SK-N-SH (cell line): ENCODE results near the gene ATF2.

Source experiments
- CHD2 ChIP-seq: fragments of 150-350 bp; IDR thresholded peaks from 2 replicates; pipeline ENCODE4 v1.6.1; 2018; ENCODE audit warnings: low read length; ENCODE audit not compliant: partially characterized antibody
- MEF2A ChIP-seq: IDR thresholded peaks from 2 replicates; pipeline ENCODE4 v1.4.0; 2012; ENCODE audit warnings: low read depth, borderline replicate concordance
- NFIC ChIP-seq: IDR thresholded peaks from 2 replicates; pipeline ENCODE4 v1.4.0; 2012; ENCODE audit warnings: borderline replicate concordance
- POLR2AphosphoS5 ChIP-seq: IDR thresholded peaks from 2 replicates; pipeline ENCODE4 v1.6.1; 2012; ENCODE audit warnings: low read depth, low read length
- RAD21 ChIP-seq: IDR thresholded peaks from 2 replicates; pipeline ENCODE4 v1.6.1; 2012; ENCODE audit warnings: mild to moderate bottlenecking, low read length
- RFX5 ChIP-seq: IDR thresholded peaks from 2 replicates; pipeline ENCODE4 v1.6.1; 2012; ENCODE audit warnings: mild to moderate bottlenecking, improper control_type of control experiment, low read length
- TCF12 ChIP-seq: IDR thresholded peaks from 2 replicates; pipeline ENCODE4 v1.4.0; 2012
- TEAD4 ChIP-seq: IDR thresholded peaks from 2 replicates; pipeline ENCODE4 v1.4.0; 2012; ENCODE audit warnings: mild to moderate bottlenecking, borderline replicate concordance; ENCODE audit not compliant: insufficient read depth
- TF ChIP-seq, protein P1 (sequence below): fragments of 200-600 bp; sonication (generic); IDR thresholded peaks from 2 replicates; pipeline ENCODE4 v1.6.1; 2017; ENCODE audit warnings: antibody characterized with exemption, mild to moderate bottlenecking, moderate library complexity
- TF ChIP-seq, protein P2 (sequence below): IDR thresholded peaks from 2 replicates; pipeline ENCODE4 v1.6.1; 2012; ENCODE audit warnings: mild to moderate bottlenecking, low read depth, low read length, moderate library complexity

DNA sequence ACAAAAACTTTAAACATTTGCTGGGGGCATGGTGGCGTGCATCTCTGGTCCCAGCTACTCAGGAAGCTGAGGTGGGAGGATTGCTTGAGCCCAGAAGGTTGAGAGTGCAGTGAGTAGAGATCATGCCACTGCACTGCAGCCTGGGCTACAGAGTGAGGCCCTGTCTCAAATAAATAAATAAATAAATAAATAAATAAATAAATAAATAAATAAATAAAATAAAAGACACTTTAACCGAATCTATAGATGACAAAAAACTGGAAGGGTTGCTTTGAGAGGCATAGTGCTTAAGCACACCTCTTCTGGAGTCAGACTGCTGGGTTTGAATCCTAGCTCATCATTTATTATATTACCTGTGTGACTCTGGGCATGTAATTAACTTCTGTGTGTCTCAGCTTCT, 141.6 kb downstream of the ATF2 start:
- TF ChIP-seq NFIC (no peak), CHD2 (no peak), RAD21 (no peak), TCF12 (no peak), POLR2AphosphoS5 (no peak), RFX5 (no peak), MEF2A (no peak), TEAD4 (no peak)
- TF ChIP-seq, protein P1, sequence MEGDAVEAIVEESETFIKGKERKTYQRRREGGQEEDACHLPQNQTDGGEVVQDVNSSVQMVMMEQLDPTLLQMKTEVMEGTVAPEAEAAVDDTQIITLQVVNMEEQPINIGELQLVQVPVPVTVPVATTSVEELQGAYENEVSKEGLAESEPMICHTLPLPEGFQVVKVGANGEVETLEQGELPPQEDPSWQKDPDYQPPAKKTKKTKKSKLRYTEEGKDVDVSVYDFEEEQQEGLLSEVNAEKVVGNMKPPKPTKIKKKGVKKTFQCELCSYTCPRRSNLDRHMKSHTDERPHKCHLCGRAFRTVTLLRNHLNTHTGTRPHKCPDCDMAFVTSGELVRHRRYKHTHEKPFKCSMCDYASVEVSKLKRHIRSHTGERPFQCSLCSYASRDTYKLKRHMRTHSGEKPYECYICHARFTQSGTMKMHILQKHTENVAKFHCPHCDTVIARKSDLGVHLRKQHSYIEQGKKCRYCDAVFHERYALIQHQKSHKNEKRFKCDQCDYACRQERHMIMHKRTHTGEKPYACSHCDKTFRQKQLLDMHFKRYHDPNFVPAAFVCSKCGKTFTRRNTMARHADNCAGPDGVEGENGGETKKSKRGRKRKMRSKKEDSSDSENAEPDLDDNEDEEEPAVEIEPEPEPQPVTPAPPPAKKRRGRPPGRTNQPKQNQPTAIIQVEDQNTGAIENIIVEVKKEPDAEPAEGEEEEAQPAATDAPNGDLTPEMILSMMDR = no peak
- TF ChIP-seq, protein P2, sequence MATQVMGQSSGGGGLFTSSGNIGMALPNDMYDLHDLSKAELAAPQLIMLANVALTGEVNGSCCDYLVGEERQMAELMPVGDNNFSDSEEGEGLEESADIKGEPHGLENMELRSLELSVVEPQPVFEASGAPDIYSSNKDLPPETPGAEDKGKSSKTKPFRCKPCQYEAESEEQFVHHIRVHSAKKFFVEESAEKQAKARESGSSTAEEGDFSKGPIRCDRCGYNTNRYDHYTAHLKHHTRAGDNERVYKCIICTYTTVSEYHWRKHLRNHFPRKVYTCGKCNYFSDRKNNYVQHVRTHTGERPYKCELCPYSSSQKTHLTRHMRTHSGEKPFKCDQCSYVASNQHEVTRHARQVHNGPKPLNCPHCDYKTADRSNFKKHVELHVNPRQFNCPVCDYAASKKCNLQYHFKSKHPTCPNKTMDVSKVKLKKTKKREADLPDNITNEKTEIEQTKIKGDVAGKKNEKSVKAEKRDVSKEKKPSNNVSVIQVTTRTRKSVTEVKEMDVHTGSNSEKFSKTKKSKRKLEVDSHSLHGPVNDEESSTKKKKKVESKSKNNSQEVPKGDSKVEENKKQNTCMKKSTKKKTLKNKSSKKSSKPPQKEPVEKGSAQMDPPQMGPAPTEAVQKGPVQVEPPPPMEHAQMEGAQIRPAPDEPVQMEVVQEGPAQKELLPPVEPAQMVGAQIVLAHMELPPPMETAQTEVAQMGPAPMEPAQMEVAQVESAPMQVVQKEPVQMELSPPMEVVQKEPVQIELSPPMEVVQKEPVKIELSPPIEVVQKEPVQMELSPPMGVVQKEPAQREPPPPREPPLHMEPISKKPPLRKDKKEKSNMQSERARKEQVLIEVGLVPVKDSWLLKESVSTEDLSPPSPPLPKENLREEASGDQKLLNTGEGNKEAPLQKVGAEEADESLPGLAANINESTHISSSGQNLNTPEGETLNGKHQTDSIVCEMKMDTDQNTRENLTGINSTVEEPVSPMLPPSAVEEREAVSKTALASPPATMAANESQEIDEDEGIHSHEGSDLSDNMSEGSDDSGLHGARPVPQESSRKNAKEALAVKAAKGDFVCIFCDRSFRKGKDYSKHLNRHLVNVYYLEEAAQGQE = no peak
